Measurements from ENCODE around the gene PTOV1.
A peak's percentile ranks its signal among the peaks of the same experiment; 100 is the strongest.

PTOV1 gene

GRCh38 chr19:49811328-49811727 is 39.6 kb upstream of the PTOV1 start:
- no peak for TF ChIP-seq CTCF (IDR thresholded peaks at IDR 0.05; ENCODE audit: extremely low read depth, insufficient read depth, missing control alignments)
- in situ Hi-C loops (cut with MboI; ENCODE audit: low pct_unique_long_range_greater_than_20kb, low sequenced_read_pairs, unreplicated experiment), result no loop called here
- no peak for DNase-seq (ENCODE audit: low spot score)

GRCh38 chr19:49812452-49812996 is 38.4 kb upstream of the PTOV1 start:
- in situ Hi-C loops (cut with MboI; ENCODE audit: low pct_unique_long_range_greater_than_20kb, low sequenced_read_pairs, unreplicated experiment), result no loop called here
- DNase-seq (ENCODE audit: low spot score), result no peak
- TF ChIP-seq CTCF (IDR thresholded peaks at IDR 0.05; ENCODE audit: extremely low read depth, insufficient read depth, missing control alignments), result no peak

GRCh38 chr19:49812997-49813861 is 37.7 kb upstream of the PTOV1 start, which contains the start of gene FUZ:
FUZ (minus strand) TSS chr19:49813292; CDS start chr19:49813106, 186 bp downstream.
- in situ Hi-C loops (cut with MboI; ENCODE audit: low pct_unique_long_range_greater_than_20kb, low sequenced_read_pairs, unreplicated experiment), result no loop called here
- DNase-seq (ENCODE audit: low spot score), result peak; percentile 94
- TF ChIP-seq CTCF (IDR thresholded peaks at IDR 0.05; ENCODE audit: extremely low read depth, insufficient read depth, missing control alignments), result no peak

GRCh38 chr19:49814010-49814409 is 36.9 kb upstream of the PTOV1 start:
- DNase-seq (ENCODE audit: low spot score), result no peak
- no peak for TF ChIP-seq CTCF (IDR thresholded peaks at IDR 0.05; ENCODE audit: extremely low read depth, insufficient read depth, missing control alignments)
- in situ Hi-C loops (cut with MboI; ENCODE audit: low pct_unique_long_range_greater_than_20kb, low sequenced_read_pairs, unreplicated experiment), result no loop called here

GRCh38 chr19:49816590-49816989 is 34.4 kb upstream of the PTOV1 start:
- in situ Hi-C loops (cut with MboI; ENCODE audit: low pct_unique_long_range_greater_than_20kb, low sequenced_read_pairs, unreplicated experiment), result no loop called here
- no peak for DNase-seq (ENCODE audit: low spot score)
- TF ChIP-seq CTCF (IDR thresholded peaks at IDR 0.05; ENCODE audit: extremely low read depth, insufficient read depth, missing control alignments), result no peak

- peak; percentile 94 for DNase-seq (ENCODE audit: low spot score)
- TF ChIP-seq CTCF (IDR thresholded peaks at IDR 0.05; ENCODE audit: extremely low read depth, insufficient read depth, missing control alignments), result no peak
- in situ Hi-C loops (cut with MboI; ENCODE audit: low pct_unique_long_range_greater_than_20kb, low sequenced_read_pairs, unreplicated experiment), result no loop called here
Measured at GRCh38 chr19:49817964-49818648, 32.9 kb upstream of the PTOV1 start, which contains the start of gene MED25. MED25 (plus strand) TSS chr19:49818289; CDS start chr19:49818342, 53 bp downstream.
